ENCODE results near the gene MARCKS.

The MARCKS gene

GRCh38 chr6:113888956-113889630 is 31.9 kb downstream of the MARCKS start:
- DNase-seq (ENCODE audit: low spot score), result no peak
- TF ChIP-seq CTCF (conservative IDR thresholded peaks at IDR 0.05; ENCODE audit: low read depth), result no peak
- POLR2A ChIA-PET (ENCODE audit: low non-redundant PET), result no interaction called here
- CTCF ChIA-PET, result no interaction called here
- no peak overlapping the region for H3K27ac ChIP-seq

- DNase-seq (ENCODE audit: low spot score), result no peak
- POLR2A ChIA-PET (ENCODE audit: low non-redundant PET), result no interaction called here
- no peak for TF ChIP-seq CTCF (conservative IDR thresholded peaks at IDR 0.05; ENCODE audit: low read depth)
- H3K27ac ChIP-seq, result no peak overlapping the region
- CTCF ChIA-PET, result no interaction called here
These were observed 36.3 kb downstream of the MARCKS start for GRCh38 chr6:113893451-113893850.

GRCh38 chr6:113893866-113894265 is 36.7 kb downstream of the MARCKS start:
- TF ChIP-seq CTCF (conservative IDR thresholded peaks at IDR 0.05; ENCODE audit: low read depth), result no peak
- POLR2A ChIA-PET (ENCODE audit: low non-redundant PET), result no interaction called here
- CTCF ChIA-PET, result no interaction called here
- no peak overlapping the region for H3K27ac ChIP-seq
- DNase-seq (ENCODE audit: low spot score), result no peak

- DNase-seq (ENCODE audit: low spot score), result no peak
- ChIA-PET CTCF (interaction anchor here (0.9 kb wide), 1 partner anchor 18 kb away, joined by 4 read pairs; no protein-coding TSS in a partner anchor), POLR2A (ENCODE audit: low non-redundant PET) (no interaction called here)
- H3K27ac ChIP-seq, result no peak overlapping the region
- no peak for TF ChIP-seq CTCF (conservative IDR thresholded peaks at IDR 0.05; ENCODE audit: low read depth)
These were observed 37.8 kb downstream of the MARCKS start for GRCh38 chr6:113894712-113895674.

GRCh38 chr6:113901482-113901881 is 44.3 kb downstream of the MARCKS start:
- POLR2A ChIA-PET (ENCODE audit: low non-redundant PET), result no interaction called here
- no peak for DNase-seq (ENCODE audit: low spot score)
- CTCF ChIA-PET, result no interaction called here
- no peak for TF ChIP-seq CTCF (conservative IDR thresholded peaks at IDR 0.05; ENCODE audit: low read depth)
- H3K27ac ChIP-seq, result no peak overlapping the region

- ChIA-PET CTCF (no interaction called here), POLR2A (ENCODE audit: low non-redundant PET) (no interaction called here)
- H3K27ac ChIP-seq, result no peak overlapping the region
- TF ChIP-seq CTCF (conservative IDR thresholded peaks at IDR 0.05; ENCODE audit: low read depth), result no peak
- DNase-seq (ENCODE audit: low spot score), result no peak
These were observed 46.7 kb downstream of the MARCKS start for GRCh38 chr6:113903666-113904330.

Measured in RWPE1 (cell line).